HG03521 (cell line): ENCODE results near the gene BTBD8.
"Not testable (repeated sequence)": the region's sequence is repeated elsewhere in the genome, so short reads cannot be mapped to it uniquely, and the experiment has no call there.

Experiments used
- ATAC-seq: cut with Tn5 transposase; IDR thresholded peaks from one replicate; pipeline ENCODE4 v1.9.1; 2021; ENCODE audit warnings: mild to moderate bottlenecking, moderate library complexity; ENCODE audit not compliant: unreplicated experiment

Gene BTBD8

GRCh38 chr1:92080128-92080985 lies at the start of gene BTBD8:
Gene BTBD8 (plus strand): TSS chr1:92080345. CDS start chr1:92080572, 227 bp downstream.
- peak; percentile 94 for ATAC-seq

DNA sequence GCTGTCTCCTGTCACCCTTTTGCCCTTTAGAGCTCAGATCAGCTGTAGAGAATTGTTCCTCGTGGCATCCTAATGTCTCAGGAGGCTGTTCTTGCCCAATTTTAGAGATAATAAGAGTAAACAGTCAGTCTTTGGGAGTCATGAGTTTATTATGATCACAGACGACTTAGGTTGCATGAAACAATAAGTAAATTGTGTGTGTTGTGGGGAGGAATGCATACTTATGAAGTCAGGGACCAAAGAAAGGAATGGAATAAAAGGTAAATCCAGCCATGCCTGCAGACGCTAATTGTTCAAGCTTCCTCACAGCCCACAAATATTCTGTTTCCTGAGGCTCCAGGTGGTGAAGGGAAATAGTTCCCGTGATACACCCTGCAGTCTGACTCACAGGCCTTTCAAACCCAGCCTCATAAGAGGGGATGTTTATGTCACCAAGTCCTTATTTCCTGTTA lies 49.5 kb upstream of the BTBD8 start:
- no peak for ATAC-seq

DNA sequence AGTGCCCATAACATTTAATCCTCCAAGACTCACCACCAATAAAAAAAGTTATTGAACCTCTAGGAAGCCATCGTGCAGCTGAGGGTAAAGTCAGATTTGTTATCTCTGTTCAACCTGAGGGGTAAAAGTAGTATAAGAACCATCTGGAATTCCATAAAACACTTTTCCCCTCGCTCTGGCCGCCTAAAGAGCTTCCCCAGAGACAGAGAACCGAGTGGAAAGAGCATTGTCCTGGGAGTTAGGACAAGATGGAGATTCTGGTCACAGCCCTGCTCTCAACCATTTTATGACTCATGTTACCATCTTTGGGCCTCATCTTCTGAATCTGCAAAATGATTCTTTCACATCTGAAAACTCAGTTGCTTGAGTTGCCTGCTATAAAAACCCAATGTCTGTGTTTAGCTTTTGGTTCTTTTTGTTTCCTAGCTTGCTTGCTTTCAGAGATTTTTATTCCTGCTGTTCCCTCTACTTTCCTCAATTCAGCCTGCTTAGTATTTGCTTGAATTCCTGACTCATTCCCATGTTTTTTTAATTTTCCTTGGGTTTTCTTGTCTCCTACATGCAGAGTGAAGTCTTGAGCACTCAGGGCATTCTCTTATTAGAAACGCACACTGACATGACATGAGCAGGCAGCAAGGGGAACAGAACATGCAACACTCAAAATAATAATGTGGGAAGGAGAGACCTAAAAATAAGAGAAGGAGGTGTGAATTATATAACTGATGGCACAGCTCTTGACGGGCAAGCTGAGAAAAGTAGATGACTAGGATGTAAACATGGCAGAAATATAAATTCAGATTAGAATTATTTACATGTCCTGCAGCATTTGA lies 48.6 kb upstream of the BTBD8 start:
- no peak for ATAC-seq

GRCh38 chr1:92037400-92037799 lies 42.7 kb upstream of the BTBD8 start:
- ATAC-seq, result no peak

- ATAC-seq, result no peak
These were observed 41.3 kb upstream of the BTBD8 start for GRCh38 chr1:92038695-92039346.

GRCh38 chr1:92040971-92041370 lies 39.2 kb upstream of the BTBD8 start:
- no peak for ATAC-seq

GRCh38 chr1:92043621-92044020 lies 36.5 kb upstream of the BTBD8 start:
- no peak for ATAC-seq

DNA sequence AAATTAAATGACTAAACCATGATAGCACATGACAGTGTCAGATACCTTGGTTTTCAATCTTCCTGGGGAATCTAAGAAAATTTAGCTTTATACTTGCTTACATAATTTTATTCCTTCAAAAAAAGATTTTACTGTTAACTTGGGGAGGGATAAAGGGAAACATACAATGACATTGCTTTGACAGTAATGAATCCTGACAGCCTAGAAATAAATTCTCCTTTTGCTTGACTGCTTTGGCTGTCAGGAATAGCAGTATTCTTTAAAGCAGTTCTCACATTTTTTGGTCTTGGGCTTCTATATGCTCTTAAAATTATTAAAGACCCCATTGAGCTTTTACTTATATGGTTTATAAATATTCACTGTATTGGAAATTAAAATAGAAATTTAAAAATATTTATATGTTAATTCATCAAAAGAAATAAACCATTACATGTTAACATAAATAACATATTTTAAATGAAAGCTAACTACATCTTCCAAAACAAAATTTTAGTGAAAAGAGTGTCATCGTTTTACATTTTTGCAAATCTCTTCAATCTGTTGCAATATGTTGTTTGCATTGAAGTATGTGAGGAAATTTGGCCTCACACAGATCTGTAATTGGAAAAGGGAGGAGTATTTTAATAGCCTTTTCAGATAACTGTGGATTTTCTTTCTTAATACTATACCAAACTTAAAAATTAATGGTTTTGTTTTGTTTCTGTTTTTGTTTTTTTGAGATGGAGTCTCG lies 34.2 kb upstream of the BTBD8 start:
- ATAC-seq, result no peak

DNA sequence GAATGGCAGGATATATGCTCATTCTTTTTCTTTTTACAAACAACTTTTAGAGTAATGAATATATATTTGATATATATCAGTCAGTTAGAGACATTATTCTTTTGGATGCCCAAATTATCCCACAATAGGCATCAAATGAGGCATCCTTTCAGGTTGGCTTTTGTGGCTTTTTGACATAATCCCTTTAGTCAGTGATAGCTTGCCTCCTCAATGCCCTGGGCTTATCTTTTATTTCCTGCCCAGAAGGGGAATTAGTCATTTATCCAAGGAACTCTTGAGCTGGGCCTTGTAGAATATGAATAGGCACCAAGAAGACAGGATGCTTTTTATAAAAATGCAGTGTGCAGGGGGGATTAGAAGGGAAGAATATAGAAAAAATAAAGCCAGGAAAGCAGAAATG lies 28.2 kb upstream of the BTBD8 start:
- no peak for ATAC-seq

- ATAC-seq, result no peak
These were observed 15.1 kb upstream of the BTBD8 start for GRCh38 chr1:92065042-92065441.

DNA sequence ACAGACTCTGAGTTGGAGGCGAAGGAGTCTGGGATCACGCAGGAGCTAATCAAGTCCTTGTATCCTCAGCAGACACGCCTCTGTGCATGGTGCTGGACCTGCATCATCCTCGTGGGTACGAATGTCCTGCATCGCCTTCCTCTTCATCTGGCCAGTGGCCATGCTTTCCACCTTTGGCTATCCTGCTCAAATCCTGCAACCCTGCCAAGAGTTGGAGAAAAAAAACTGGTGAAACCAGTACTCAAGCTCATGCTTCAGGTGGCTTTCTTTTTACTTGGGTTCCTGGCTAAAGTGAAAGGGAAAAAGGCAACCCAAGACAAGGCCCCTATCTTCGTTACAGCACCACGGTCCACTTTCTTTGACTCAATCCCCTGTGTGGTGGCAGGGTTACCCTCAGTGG lies 13.8 kb upstream of the BTBD8 start:
- no peak for ATAC-seq

DNA sequence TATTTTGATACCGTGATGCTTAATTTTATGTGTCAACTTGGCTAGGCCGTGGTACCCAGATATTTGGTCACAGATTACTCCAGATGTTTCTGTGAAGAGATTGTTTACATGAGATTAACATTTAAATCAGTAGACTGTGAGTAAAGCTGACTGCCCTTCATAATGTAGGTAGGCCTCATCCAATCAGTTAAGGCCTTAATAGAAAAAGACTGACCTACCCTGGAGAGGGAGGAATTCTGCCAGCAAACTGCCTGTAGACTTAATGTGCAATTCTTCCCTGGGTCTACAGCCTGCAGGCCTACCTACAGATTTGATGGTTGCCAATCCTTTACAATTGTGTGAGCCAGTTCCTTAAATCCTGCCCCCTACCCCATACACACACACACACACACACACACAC lies 9.3 kb upstream of the BTBD8 start:
- no peak for ATAC-seq

DNA sequence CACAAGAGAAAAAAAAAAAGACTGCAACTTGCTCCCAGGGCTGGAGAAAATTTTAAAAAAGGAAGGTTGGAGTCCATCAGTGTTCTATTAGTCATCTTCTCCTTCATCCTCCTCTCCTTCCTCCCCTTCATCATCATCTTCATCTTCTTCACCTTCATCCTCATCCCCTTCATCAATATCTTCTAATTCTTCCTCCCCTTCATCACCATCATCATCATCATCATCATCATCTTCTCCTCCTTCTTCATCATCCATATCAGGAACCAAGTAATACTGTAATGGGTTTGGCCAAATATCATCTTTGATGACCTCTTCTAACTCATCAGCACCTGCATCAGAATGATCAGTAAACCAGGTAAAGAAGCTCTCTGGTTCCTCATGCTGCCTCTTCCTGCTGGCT lies 5.7 kb upstream of the BTBD8 start:
- not testable (repeated sequence) for ATAC-seq

GRCh38 chr1:92075311-92075710 lies 4.8 kb upstream of the BTBD8 start, which contains the start of gene SETSIP:
Gene SETSIP (minus strand): TSS chr1:92075411. CDS start chr1:92075411, 0 bp downstream.
- ATAC-seq, result no peak

GRCh38 chr1:92076363-92076762 lies 3.8 kb upstream of the BTBD8 start:
- ATAC-seq, result no peak

GRCh38 chr1:92078077-92078476 lies 2.1 kb upstream of the BTBD8 start:
- not testable (repeated sequence) for ATAC-seq

DNA sequence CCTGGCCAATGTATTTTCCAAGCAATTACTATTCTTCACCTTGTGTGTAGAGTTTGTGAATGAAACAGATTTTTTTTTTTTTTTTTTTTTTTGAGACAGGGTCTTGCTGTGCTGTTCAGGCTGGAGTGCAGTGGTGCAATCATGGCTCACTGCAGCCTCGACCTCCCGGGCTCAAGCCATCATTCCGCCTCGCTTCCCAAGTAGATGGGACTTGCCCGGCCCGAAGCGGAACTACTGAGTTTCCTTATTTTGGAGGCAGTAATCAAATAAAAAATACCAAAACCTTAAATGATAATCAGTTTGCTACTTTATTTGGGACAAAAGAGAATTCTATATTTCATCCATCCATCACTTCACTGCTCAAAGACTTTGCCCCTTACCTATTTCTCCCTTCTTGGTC lies 704 bp upstream of the BTBD8 start:
- ATAC-seq, result no peak

DNA sequence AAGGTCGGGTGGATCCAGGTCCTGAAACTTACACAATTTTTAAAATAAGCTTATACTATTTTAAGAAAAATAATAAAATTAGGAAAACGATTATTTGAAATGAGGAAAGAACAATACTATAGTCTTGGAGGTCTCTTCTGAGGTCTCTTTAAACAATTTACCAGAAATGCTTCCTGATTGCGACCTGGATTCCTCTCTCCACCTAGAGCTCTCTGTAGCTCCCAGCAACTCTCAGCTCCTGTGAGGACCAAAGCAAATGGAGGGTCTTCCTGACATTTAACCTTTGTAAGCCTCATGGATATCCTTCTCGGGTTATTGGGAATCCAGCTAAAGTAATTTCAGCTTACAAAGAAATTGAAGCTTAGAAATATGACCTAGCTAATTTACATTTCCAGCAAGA lies 886 bp downstream of the BTBD8 start:
- no peak for ATAC-seq

GRCh38 chr1:92084651-92085050 lies 4.5 kb downstream of the BTBD8 start:
- no peak for ATAC-seq

DNA sequence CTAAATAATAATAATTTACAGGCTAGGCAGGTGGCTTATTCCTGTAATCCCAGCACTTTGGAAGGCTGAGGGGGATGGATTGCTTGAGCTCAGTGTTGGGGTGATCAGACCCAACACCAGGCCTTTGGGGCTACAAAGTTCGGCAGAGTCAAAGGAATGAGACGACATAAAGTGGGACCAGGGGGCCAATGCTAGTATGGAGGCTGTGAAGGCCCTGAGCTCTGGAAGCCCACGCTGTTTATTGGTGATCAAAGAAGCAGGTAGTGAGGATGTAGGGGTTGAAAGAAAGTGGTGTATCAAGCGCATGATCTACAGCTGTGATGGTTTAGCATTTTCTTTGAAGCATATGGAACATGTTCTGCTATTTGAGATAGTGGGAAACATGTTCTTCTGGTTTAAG lies 5.6 kb downstream of the BTBD8 start:
- ATAC-seq, result no peak

- no peak for ATAC-seq
These were observed 7.4 kb downstream of the BTBD8 start for GRCh38 chr1:92087542-92087941.
